Chondrocyte (in vitro differentiated cells): Measurements from ENCODE around the gene RFX1. TPM values are rescaled to one million over a fixed set of nuclear protein-coding genes. Genes with fewer than 3 reads are reported as not detected.

Source experiments
- DNase-seq: peaks from one replicate; pipeline ENCODE4 v3.0.0; 2021; ENCODE audit warnings: mixed read lengths, low spot score
- H3K27ac Mint-ChIP-seq: one replicate; pipeline ENCODE4 v1.8.0; 2021; ENCODE audit warnings: mild to moderate bottlenecking, moderate library complexity, mixed read lengths; ENCODE audit not compliant: unreplicated experiment
- H3K27me3 Mint-ChIP-seq: 2 replicates; pipeline ENCODE4 v1.8.0; 2021; ENCODE audit warnings: low read depth, mixed read lengths
- H3K36me3 Mint-ChIP-seq: 2 replicates; pipeline ENCODE4 v1.8.0; 2021; ENCODE audit warnings: low read depth, mixed read lengths
- H3K4me1 Mint-ChIP-seq: 2 replicates; pipeline ENCODE4 v1.8.0; 2021; ENCODE audit warnings: low read depth, mild to moderate bottlenecking, mixed read lengths
- H3K4me3 Mint-ChIP-seq: one replicate; pipeline ENCODE4 v1.8.0; 2021; ENCODE audit warnings: mild to moderate bottlenecking, moderate library complexity, mixed read lengths; ENCODE audit not compliant: unreplicated experiment
- H3K9me3 Mint-ChIP-seq: 2 replicates; pipeline ENCODE4 v1.8.0; 2021; ENCODE audit warnings: low read depth, mixed read lengths
- total RNA-seq: library from RNA; stranded (reverse); gene quantifications from 3 replicates; pipeline ENCODE4 v1.2.1, GENCODE V29; 2021
- TF ChIP-seq, protein P1 (sequence below): fragments of 200-600 bp; sonication (generic); IDR thresholded peaks from 2 replicates; pipeline ENCODE4 v1.5.0; 2021; ENCODE audit warnings: antibody characterized with exemption, mild to moderate bottlenecking, moderate library complexity

Gene RFX1
- total RNA-seq, 1 donor from 2014 or later: 9.4 TPM

GRCh38 chr19:13993590-13994300, 12.4 kb downstream of the RFX1 start:
- no peaks in the 10 kb centered on the region for H3K9me3 Mint-ChIP-seq
- no peak for DNase-seq
- H3K36me3 Mint-ChIP-seq: peaks cover 4% of the 10 kb centered on the region
- no peaks in the 10 kb centered on the region for H3K4me1 Mint-ChIP-seq
- TF ChIP-seq, protein P1, sequence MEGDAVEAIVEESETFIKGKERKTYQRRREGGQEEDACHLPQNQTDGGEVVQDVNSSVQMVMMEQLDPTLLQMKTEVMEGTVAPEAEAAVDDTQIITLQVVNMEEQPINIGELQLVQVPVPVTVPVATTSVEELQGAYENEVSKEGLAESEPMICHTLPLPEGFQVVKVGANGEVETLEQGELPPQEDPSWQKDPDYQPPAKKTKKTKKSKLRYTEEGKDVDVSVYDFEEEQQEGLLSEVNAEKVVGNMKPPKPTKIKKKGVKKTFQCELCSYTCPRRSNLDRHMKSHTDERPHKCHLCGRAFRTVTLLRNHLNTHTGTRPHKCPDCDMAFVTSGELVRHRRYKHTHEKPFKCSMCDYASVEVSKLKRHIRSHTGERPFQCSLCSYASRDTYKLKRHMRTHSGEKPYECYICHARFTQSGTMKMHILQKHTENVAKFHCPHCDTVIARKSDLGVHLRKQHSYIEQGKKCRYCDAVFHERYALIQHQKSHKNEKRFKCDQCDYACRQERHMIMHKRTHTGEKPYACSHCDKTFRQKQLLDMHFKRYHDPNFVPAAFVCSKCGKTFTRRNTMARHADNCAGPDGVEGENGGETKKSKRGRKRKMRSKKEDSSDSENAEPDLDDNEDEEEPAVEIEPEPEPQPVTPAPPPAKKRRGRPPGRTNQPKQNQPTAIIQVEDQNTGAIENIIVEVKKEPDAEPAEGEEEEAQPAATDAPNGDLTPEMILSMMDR: no peak
- no peak overlapping the region for H3K27ac Mint-ChIP-seq
- H3K27me3 Mint-ChIP-seq: no peaks in the 10 kb centered on the region
- no peak overlapping the region for H3K4me3 Mint-ChIP-seq

- no peak overlapping the region for H3K27ac Mint-ChIP-seq
- no peak for DNase-seq
- peaks cover 4% of the 10 kb centered on the region for H3K36me3 Mint-ChIP-seq
- TF ChIP-seq, protein P1: no peak
- no peaks in the 10 kb centered on the region for H3K27me3 Mint-ChIP-seq
- no peak overlapping the region for H3K4me3 Mint-ChIP-seq
- H3K9me3 Mint-ChIP-seq: no peaks in the 10 kb centered on the region
- H3K4me1 Mint-ChIP-seq: peaks cover 4% of the 10 kb centered on the region
Observed at GRCh38 chr19:13992025-13992424, 14.1 kb downstream of the RFX1 start.

- H3K27ac Mint-ChIP-seq: peak overlapping the region; percentile 63
- TF ChIP-seq, protein P1: no peak
Observed at GRCh38 chr19:13990085-13990484, 16.0 kb downstream of the RFX1 start.

DNA sequence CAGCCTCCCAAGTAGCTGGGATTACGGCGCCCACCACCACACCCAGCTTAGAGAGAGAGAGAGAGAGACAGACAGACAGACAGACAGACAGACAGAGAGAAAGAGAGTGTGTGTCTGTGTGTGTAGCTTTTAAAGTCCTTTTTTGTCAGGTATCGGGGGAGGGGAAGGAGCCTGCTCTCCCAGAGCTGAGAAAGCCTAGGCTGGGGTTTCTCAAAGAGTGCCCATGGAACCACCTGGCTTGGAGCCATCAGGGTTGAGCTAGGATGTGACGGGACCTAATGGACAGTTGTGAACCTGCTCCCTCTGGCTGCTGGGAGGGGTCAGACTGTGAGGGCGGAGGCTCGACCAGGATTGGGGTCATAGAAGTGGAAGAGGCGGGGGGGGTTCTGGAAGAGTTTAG, 16.6 kb downstream of the RFX1 start:
- TF ChIP-seq, protein P1: no peak
- Mint-ChIP-seq H3K27me3 (no peaks in the 10 kb centered on the region), H3K4me3 (no peak overlapping the region), H3K27ac (no peak overlapping the region), H3K36me3 (peaks cover 4% of the 10 kb centered on the region), H3K4me1 (peaks cover 14% of the 10 kb centered on the region), H3K9me3 (no peaks in the 10 kb centered on the region)
- no peak for DNase-seq

More at GRCh38 chr19:13990085-13990484, 16.0 kb downstream of the RFX1 start:
- Mint-ChIP-seq H3K4me1 (peaks cover 14% of the 10 kb centered on the region), H3K27me3 (no peaks in the 10 kb centered on the region), H3K36me3 (peaks cover 4% of the 10 kb centered on the region), H3K4me3 (no peak overlapping the region), H3K9me3 (no peaks in the 10 kb centered on the region)
- DNase-seq: no peak

- Mint-ChIP-seq H3K27ac (peak overlapping the region; percentile 79), H3K4me3 (no peak overlapping the region), H3K27me3 (no peaks in the 10 kb centered on the region), H3K9me3 (no peaks in the 10 kb centered on the region), H3K36me3 (peaks cover 4% of the 10 kb centered on the region), H3K4me1 (peaks cover 14% of the 10 kb centered on the region)
- TF ChIP-seq, protein P1: no peak
- DNase-seq: no peak
Observed at GRCh38 chr19:13987101-13987890, 18.8 kb downstream of the RFX1 start.
